HEK293T (cell line): Measurements from ENCODE around the gene PPP1R12B.
"Not testable (repeated sequence)": the region's sequence is repeated elsewhere in the genome, so short reads cannot be mapped to it uniquely, and the experiment has no call there.

Experiments used
- CTCF ChIA-PET: fragments of 350-600 bp; formaldehyde crosslinking; extraction: SDS; loops from one replicate; lab custom pipeline; 2021; ENCODE audit warnings: antibody characterized with exemption, inconsistent platforms; lab: Yijun Ruan, JAX
- POLR2A ChIA-PET: fragments of 350-600 bp; formaldehyde crosslinking; extraction: SDS; loops from one replicate; lab custom pipeline; 2020; ENCODE audit warnings: antibody characterized with exemption, inconsistent platforms; lab: Yijun Ruan, JAX
- DNase-seq: peaks from one replicate; pipeline ENCODE4 v3.0.0; 2012; ENCODE audit warnings: mixed read lengths; ENCODE audit errors: extremely low spot score
- ARNT ChIP-seq: fragments of 450-650 bp; IDR thresholded peaks from 2 replicates; pipeline ENCODE4 v1.6.1; 2017; ENCODE audit warnings: mild to moderate bottlenecking
- BHLHE40 ChIP-seq: fragments of 450-650 bp; IDR thresholded peaks from 2 replicates; pipeline ENCODE4 v1.6.1; 2016; ENCODE audit warnings: mild to moderate bottlenecking, moderate library complexity, borderline replicate concordance
- CTBP1 ChIP-seq: fragments of 450-650 bp; IDR thresholded peaks from 2 replicates; pipeline ENCODE4 v1.6.1; 2016; ENCODE audit warnings: borderline replicate concordance
- ELF4 ChIP-seq: fragments of 450-650 bp; IDR thresholded peaks from 2 replicates; pipeline ENCODE4 v1.6.1; 2017; ENCODE audit warnings: antibody characterized with exemption
- FOXA1 ChIP-seq: fragments of 450-650 bp; IDR thresholded peaks from 2 replicates; pipeline ENCODE4 v1.6.1; 2016; ENCODE audit warnings: mild to moderate bottlenecking
- FOXK2 ChIP-seq: fragments of 450-650 bp; IDR thresholded peaks from 2 replicates; pipeline ENCODE4 v1.6.1; 2016; ENCODE audit warnings: mild to moderate bottlenecking
- FOXM1 ChIP-seq: fragments of 450-650 bp; IDR thresholded peaks from 2 replicates; pipeline ENCODE4 v1.6.1; 2017; ENCODE audit warnings: mild to moderate bottlenecking, borderline replicate concordance
- HDGF ChIP-seq: fragments of 450-650 bp; IDR thresholded peaks from 2 replicates; pipeline ENCODE4 v1.6.1; 2017; ENCODE audit warnings: antibody characterized with exemption, borderline replicate concordance
- L3MBTL2 ChIP-seq: fragments of 450-650 bp; conservative IDR thresholded peaks from 2 replicates; pipeline ENCODE4 v1.6.1; 2016; ENCODE audit warnings: mild to moderate bottlenecking
- LEF1 ChIP-seq: fragments of 450-650 bp; IDR thresholded peaks from 2 replicates; pipeline ENCODE4 v1.6.1; 2017; ENCODE audit warnings: mild to moderate bottlenecking, borderline replicate concordance
- NFRKB ChIP-seq: fragments of 450-650 bp; IDR thresholded peaks from 2 replicates; pipeline ENCODE4 v1.6.1; 2016; ENCODE audit warnings: mild to moderate bottlenecking, moderate library complexity
- SP1 ChIP-seq: fragments of 450-650 bp; IDR thresholded peaks from 2 replicates; pipeline ENCODE4 v1.6.1; 2017
- SUZ12 ChIP-seq: fragments of 450-650 bp; IDR thresholded peaks from 2 replicates; pipeline ENCODE4 v1.6.1; 2016; ENCODE audit warnings: mild to moderate bottlenecking
- TARDBP ChIP-seq: fragments of 450-650 bp; IDR thresholded peaks from 2 replicates; pipeline ENCODE4 v1.6.1; 2016
- ZNF384 ChIP-seq: fragments of 450-650 bp; IDR thresholded peaks from 2 replicates; pipeline ENCODE4 v1.6.1; 2016
- TF ChIP-seq, protein P1 (sequence below): fragments of 450-650 bp; IDR thresholded peaks from 2 replicates; pipeline ENCODE4 v1.6.1; 2016

Gene PPP1R12B

DNA sequence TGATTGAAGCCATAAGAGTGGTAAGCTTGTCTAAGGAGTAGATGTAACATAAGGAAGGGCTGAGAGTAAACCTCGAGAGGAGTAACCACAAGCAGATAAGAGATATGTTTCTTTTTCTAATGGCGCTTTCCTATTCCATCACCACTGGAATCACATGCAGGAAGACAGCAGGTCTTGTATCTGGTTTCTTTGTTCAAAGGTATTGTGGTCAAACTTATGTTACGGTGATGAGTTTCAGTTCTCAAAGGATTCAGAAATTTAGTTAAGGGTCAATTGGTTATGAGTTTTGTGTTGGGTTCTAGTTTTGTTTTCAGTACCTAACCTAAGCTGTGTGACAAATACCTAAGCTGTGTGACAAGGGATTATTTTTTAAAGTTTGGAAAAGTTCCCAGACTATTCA, 198.3 kb downstream of the PPP1R12B start:
- DNase-seq, CTCF ChIA-PET, POLR2A ChIA-PET: not testable (repeated sequence)

DNA sequence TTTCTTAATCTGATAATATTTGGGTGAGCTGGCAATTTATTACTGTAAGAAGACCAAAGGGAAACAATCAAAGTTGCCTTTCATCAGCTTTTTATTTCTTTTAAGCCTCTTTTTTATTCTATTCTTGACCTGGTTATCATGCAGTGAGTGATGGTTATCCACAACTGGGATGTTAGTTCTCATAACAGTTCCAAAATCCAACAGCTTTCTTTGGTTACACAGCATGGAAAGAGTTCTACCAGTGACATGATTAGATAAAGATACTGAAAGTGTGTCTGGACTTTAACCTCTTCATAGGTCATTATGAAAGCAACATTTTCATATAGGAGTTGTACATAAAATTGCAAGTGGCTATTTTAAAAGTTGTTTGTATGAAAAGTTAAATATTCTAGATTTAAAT, 198.7 kb downstream of the PPP1R12B start:
- no peak for DNase-seq
- CTCF ChIA-PET: no interaction called here

DNA sequence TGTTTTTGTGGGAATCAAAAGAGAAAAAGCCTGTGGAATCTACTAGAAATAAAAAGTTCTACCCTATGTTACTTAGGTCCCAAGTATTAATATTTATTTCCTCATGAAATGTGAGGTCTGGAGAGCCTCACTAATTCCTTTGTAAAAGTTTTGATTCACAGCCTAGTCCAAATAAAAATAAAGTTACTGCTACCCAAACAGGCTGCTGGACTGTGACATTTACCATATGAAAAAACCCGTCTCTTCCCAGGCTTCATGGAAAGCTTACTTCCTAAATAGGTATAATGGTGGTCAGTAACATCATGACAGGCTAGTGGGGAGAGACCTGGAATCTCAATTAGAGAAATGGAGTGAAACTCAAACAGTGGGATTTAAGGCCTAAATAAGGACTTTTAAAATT, 201.6 kb downstream of the PPP1R12B start:
- POLR2A ChIA-PET, DNase-seq, CTCF ChIA-PET: not testable (repeated sequence)

More for the DNA sequence above, 198.7 kb downstream of the PPP1R12B start:
- POLR2A ChIA-PET: no interaction called here
- no peak for TF ChIP-seq LEF1
- TF ChIP-seq TARDBP: no peak
- no peak for TF ChIP-seq SP1
- TF ChIP-seq HDGF: no peak
- no peak for TF ChIP-seq FOXK2
- TF ChIP-seq ELF4: no peak
- TF ChIP-seq SUZ12: no peak

DNA sequence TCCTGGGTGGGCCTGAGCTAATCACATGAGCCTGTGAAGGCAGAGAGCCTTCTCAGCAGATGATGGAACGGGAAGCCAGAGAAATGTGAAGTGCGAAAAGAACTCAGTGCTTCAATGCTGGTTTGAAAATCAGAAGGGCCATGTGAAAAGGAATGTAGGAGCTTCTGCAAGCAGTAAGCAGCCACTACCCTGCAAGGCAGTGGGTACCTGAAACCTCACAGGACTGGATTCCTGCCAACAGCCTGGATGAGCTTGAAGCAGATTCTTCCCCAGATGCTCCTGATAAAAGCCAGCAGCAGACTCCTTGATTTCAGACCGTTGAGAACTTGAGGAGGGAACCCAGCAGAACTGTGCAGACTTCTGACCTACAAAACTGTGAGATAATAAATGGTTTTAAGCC, 203.2 kb downstream of the PPP1R12B start:
- CTCF ChIA-PET: interaction anchor here (0.6 kb wide), 1 partner anchor 489 kb away, joined by 3 read pairs; no protein-coding TSS in a partner anchor
- no peak for TF ChIP-seq LEF1
- TF ChIP-seq TARDBP: no peak
- TF ChIP-seq BHLHE40: no peak
- TF ChIP-seq, protein P1, sequence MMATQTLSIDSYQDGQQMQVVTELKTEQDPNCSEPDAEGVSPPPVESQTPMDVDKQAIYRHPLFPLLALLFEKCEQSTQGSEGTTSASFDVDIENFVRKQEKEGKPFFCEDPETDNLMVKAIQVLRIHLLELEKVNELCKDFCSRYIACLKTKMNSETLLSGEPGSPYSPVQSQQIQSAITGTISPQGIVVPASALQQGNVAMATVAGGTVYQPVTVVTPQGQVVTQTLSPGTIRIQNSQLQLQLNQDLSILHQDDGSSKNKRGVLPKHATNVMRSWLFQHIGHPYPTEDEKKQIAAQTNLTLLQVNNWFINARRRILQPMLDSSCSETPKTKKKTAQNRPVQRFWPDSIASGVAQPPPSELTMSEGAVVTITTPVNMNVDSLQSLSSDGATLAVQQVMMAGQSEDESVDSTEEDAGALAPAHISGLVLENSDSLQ: no peak
- TF ChIP-seq L3MBTL2: no peak
- TF ChIP-seq ELF4: no peak
- TF ChIP-seq CTBP1: no peak
- no peak for TF ChIP-seq ZNF384
- TF ChIP-seq SUZ12: no peak
- no peak for TF ChIP-seq HDGF
- TF ChIP-seq FOXK2: no peak
- no peak for TF ChIP-seq FOXM1
- no peak for TF ChIP-seq SP1
- no peak for TF ChIP-seq FOXA1
- TF ChIP-seq NFRKB: no peak
- no peak for TF ChIP-seq ARNT
- POLR2A ChIA-PET: no interaction called here
- DNase-seq: no peak

DNA sequence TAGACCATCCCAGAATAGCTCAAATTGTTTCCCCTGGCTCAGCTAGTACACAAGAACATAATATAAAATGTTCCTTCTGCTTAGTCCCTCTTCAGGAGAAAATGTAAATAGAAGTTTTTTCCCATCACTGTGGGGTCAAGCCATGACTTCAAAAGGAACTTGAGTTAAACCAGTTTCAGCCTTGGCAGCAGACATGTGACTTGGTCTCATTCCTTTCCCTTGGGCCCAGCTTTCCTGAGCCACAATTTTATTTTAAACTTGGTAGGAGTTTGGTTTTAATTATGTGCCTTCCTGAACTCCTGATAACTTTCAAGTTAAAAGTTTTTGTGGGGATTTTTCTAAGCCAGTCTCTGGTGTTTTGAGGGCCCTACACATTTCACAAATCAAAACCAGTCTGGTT, 204.1 kb downstream of the PPP1R12B start:
- DNase-seq, CTCF ChIA-PET, POLR2A ChIA-PET: not testable (repeated sequence)

DNA sequence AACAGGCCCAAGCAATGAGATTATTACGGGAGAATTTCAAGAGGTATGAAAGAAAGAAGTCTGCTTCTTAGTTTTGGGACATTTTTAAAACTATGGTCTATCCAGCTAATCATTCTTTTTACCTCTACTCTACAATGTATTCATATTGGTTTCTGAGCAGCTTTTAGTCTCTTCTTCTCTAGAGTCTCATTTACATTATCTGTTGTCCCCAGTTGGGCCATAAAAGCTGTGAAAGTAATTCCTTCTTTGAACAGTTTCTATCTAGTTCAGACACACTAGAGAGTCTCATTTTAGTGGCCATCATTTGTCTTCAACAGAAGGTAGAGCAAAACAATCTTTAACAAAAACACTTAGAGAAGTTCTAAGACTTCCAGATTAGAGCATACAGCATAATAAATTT, 204.6 kb downstream of the PPP1R12B start:
- not testable (repeated sequence) for DNase-seq
- POLR2A ChIA-PET: interaction anchor here (0.6 kb wide), 1 partner anchor 168 kb away, joined by 3 read pairs; no protein-coding TSS in a partner anchor

DNA sequence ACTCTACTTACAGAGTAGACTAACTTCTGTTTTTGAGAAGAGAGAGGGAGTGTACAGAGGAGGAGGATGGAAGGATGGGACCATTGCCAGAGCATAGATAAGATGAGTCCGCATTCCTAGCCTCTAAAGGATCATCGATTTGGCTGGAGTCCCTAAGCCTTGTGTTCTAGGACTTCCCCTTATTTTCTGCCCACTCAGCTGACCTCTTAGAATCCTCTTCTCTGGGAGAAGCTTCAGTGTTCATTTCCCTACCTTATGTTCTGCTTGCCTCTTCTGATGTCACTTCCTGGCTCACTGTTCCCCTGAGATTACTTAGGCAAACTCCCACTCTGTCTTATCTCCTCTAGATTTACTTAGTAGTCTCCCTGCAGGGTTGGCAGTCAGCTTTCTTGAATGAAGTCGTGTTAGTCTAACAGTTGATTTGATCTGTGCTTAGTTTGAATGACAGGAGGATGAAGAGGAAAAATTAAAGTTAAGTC, 205.1 kb downstream of the PPP1R12B start:
- TF ChIP-seq HDGF (no peak), TARDBP (no peak), ZNF384 (no peak), SUZ12 (no peak), LEF1 (no peak), ELF4 (no peak), FOXK2 (no peak), FOXA1 (no peak), FOXM1 (no peak), L3MBTL2 (no peak), CTBP1 (no peak), ARNT (no peak), NFRKB (no peak)
- TF ChIP-seq, protein P1: no peak
- ChIA-PET CTCF (interaction anchor here (0.7 kb wide), 1 partner anchor 1023 kb away, joined by 3 read pairs; no protein-coding TSS in a partner anchor), POLR2A (interaction anchor here (0.6 kb wide), 1 partner anchor 168 kb away, joined by 3 read pairs; no protein-coding TSS in a partner anchor)
- no peak for DNase-seq

More for the DNA sequence above, 204.6 kb downstream of the PPP1R12B start:
- CTCF ChIA-PET: not testable (repeated sequence)

DNA sequence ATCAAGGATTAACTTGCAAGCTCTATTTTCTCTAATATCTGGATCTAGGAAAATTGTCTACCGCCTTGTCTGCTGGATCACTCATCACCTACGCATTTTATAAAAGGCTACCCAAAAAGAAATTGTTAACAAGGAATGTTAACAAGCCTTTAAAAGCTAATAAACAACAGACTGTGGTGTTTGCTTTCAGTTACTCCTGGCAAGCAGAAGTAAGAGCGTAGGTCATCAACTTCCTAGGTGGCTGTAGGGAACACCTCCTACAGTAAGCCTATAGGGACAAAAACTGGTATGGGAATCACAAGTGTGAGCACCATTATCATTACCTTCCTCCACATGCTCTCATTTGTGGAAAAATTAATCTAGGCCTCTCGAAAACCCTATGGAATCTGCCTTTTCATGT, 206.1 kb downstream of the PPP1R12B start:
- POLR2A ChIA-PET, CTCF ChIA-PET, DNase-seq: not testable (repeated sequence)

DNA sequence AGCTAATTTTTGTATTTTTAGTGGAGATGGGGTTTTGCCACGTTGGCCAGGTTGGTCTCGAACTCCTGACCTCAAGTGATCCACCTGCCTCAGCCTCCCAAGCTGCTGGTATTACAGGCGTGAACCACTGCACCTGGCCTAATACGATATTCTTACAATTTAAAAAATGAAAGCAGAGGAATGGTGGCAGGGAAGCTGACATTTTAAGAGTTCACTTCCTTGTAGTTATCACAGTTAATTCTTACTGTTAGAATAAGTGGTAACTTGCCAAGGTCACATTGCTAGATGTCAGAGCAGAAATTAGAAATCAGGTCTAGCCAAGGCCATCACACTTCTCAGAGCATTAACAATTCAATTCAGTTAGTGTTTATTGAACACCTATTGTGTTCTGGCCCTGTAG, 207.5 kb downstream of the PPP1R12B start:
- DNase-seq, POLR2A ChIA-PET, CTCF ChIA-PET: not testable (repeated sequence)

DNA sequence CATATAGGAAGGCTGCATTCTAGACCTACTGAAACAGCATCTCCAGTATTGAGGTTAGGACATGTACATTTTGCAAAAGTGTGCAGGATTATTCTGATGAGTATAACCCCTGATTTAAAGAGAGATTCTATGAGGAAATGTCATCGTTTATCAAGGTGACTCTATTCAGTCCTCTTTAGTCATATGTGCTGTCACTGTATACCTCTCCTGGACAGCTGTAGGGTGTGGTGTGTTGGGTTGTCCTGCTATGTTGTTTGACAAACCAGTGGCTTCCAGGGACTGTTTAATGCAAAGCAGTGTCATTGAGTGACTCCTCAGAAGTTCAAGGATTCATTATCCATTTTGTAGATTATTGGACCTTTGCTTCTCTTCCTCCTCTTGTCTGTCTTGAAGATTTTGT, 209.2 kb downstream of the PPP1R12B start:
- POLR2A ChIA-PET, DNase-seq: not testable (repeated sequence)
- CTCF ChIA-PET: interaction anchor here (0.6 kb wide), 1 partner anchor 20 kb away, joined by 5 read pairs; no protein-coding TSS in a partner anchor
